Fibroblast of lung (primary cell): ENCODE results near the gene YTHDC1.

Experiments
- CTCF ChIP-seq, 2 donors: IDR thresholded peaks in 1 of 2; conservative IDR thresholded peaks in 1 of 2; 1 replicate in 1 of 2; 2 replicates in 1 of 2; pipeline ENCODE4 v1.5.1; 2011 to 2012; ENCODE audit warnings: low read length in 2 of 2, control low read depth in 1 of 2, inconsistent platforms in 1 of 2, low read depth in 1 of 2, mild to moderate bottlenecking in 1 of 2
- EZH2 ChIP-seq: IDR thresholded peaks from 2 replicates; pipeline ENCODE4 v1.5.1; 2012; ENCODE audit warnings: low read length, control low read depth, mild to moderate bottlenecking; ENCODE audit errors: missing control alignments

DNA sequence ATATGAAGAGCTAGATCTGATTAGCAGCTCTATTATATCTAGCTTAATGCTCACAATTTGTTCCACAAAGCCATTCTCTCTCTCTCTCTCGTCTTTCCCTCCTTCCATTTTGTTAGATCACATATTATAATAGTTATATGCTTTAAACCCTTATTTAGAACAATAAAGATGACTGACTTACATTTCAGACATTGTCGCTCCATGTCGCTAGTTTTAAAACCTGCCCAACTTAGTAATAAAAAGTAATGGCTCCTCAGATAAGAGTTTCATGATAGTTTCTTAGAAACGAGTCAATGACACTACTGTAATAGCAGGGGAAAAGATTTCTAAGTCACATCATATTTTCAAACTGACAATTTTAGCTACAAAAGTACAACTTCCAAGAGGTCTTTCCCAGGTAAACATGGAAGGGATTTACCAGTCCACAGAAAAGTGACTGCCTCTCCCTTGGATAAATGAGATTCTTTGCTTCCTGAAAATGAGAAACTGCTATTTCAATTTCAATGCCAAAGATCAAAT, 38.5 kb upstream of the YTHDC1 start:
- TF ChIP-seq CTCF (conservative IDR thresholded peaks at IDR 0.05 in 1 of 2, IDR thresholded peaks at IDR 0.05 in 1 of 2; ENCODE audit: low read depth in 1 of 2, low read length in 2 of 2), result no peak
- TF ChIP-seq EZH2, result no peak
